GM23338 (cell line): Measurements from ENCODE around the gene NAALADL2. TPM values are rescaled to one million over a fixed set of nuclear protein-coding genes. Genes with fewer than 3 reads are reported as not detected.

Source experiments
- ATAC-seq: fragments of 200-7000 bp; cut with Tn5 transposase; 3 replicates; pipeline ENCODE4 v1.9.1; 2020
- DNase-seq: peaks from one replicate; pipeline ENCODE4 v3.0.0-alpha.2; 2015; ENCODE audit warnings: low spot score
- H2AFZ ChIP-seq: fragments of 200-600 bp; sonication (generic); 2 replicates; pipeline ENCODE4 v1.8.0; 2016; ENCODE audit warnings: antibody characterized with exemption, mild to moderate bottlenecking, moderate library complexity
- H3F3A ChIP-seq: fragments of 200-600 bp; sonication (generic); replicated peaks from 2 replicates; pipeline ENCODE4 v1.8.0; 2017; ENCODE audit warnings: antibody characterized with exemption, mixed run types, low read depth
- H3K27ac ChIP-seq: fragments of 200-600 bp; sonication (generic); 2 replicates; pipeline ENCODE4 v1.6.1; 2016; ENCODE audit warnings: low read depth
- H3K27me3 ChIP-seq: fragments of 200-600 bp; sonication (generic); 2 replicates; pipeline ENCODE4 v1.8.0; 2016; ENCODE audit warnings: mild to moderate bottlenecking, mixed run types, moderate library complexity; ENCODE audit not compliant: insufficient read depth
- H3K36me3 ChIP-seq: fragments of 200-600 bp; sonication (generic); 2 replicates; pipeline ENCODE4 v1.8.0; 2016; ENCODE audit warnings: mild to moderate bottlenecking; ENCODE audit not compliant: insufficient read depth
- H3K4me1 ChIP-seq: fragments of 200-600 bp; sonication (generic); 2 replicates; pipeline ENCODE4 v1.8.0; 2016; ENCODE audit warnings: mild to moderate bottlenecking, moderate library complexity; ENCODE audit not compliant: insufficient read depth
- H3K4me2 ChIP-seq: fragments of 200-600 bp; sonication (generic); 2 replicates; pipeline ENCODE4 v1.7.1; 2017; ENCODE audit warnings: mixed run types
- H3K4me3 ChIP-seq: fragments of 200-600 bp; sonication (generic); 2 replicates; pipeline ENCODE4 v1.6.1; 2016; ENCODE audit warnings: mixed run types
- H3K79me2 ChIP-seq: fragments of 200-600 bp; sonication (generic); replicated peaks from 2 replicates; pipeline ENCODE4 v1.8.0; 2017; ENCODE audit warnings: mild to moderate bottlenecking; ENCODE audit not compliant: insufficient read depth
- H3K9me2 ChIP-seq: fragments of 200-600 bp; sonication (generic); 2 replicates; pipeline ENCODE4 v1.8.0; 2017; ENCODE audit not compliant: insufficient read depth
- H4K20me1 ChIP-seq: fragments of 200-600 bp; sonication (generic); replicated peaks from 2 replicates; pipeline ENCODE4 v1.8.0; 2017; ENCODE audit warnings: mild to moderate bottlenecking; ENCODE audit not compliant: insufficient read depth
- H3K27ac Mint-ChIP-seq: 2 replicates; pipeline ENCODE4 v1.8.0; 2020; ENCODE audit warnings: inconsistent platforms, mild to moderate bottlenecking, moderate library complexity, mixed read lengths
- H3K27me3 Mint-ChIP-seq: 3 replicates; pipeline ENCODE4 v1.8.0; 2022; ENCODE audit warnings: low read depth, mild to moderate bottlenecking, moderate library complexity, mixed read lengths, inconsistent platforms; ENCODE audit not compliant: insufficient read depth, poor library complexity
- H3K36me3 Mint-ChIP-seq: 3 replicates; pipeline ENCODE4 v1.8.0; 2021; ENCODE audit warnings: low read depth, mild to moderate bottlenecking, inconsistent platforms, moderate library complexity, mixed read lengths
- H3K4me1 Mint-ChIP-seq: 3 replicates; pipeline ENCODE4 v1.8.0; 2020; ENCODE audit warnings: mild to moderate bottlenecking, inconsistent platforms, mixed read lengths
- H3K4me3 Mint-ChIP-seq: 3 replicates; pipeline ENCODE4 v1.8.0; 2021; ENCODE audit warnings: moderate library complexity, mild to moderate bottlenecking, inconsistent platforms, mixed read lengths
- H3K9me3 Mint-ChIP-seq: 3 replicates; pipeline ENCODE4 v1.8.0; 2020; ENCODE audit warnings: moderate library complexity, mild to moderate bottlenecking, inconsistent platforms, mixed read lengths
- CREB1 ChIP-seq: fragments of 250-450 bp; sonication (Bioruptor Pico); IDR thresholded peaks from 2 replicates; pipeline ENCODE4 v1.5.0; 2020; ENCODE audit warnings: low read depth, mild to moderate bottlenecking, moderate library complexity
- ETS1 ChIP-seq: IDR thresholded peaks from 2 replicates; pipeline ENCODE4 v1.6.1; 2016; ENCODE audit warnings: antibody characterized with exemption
- EZH2 ChIP-seq: fragments of 200-600 bp; sonication (generic); IDR thresholded peaks from one replicate; pipeline ENCODE4 v1.8.0; 2017; ENCODE audit warnings: antibody characterized with exemption, mild to moderate bottlenecking, low read depth; ENCODE audit not compliant: unreplicated experiment
- EZH2phosphoT487 ChIP-seq: fragments of 200-600 bp; sonication (generic); IDR thresholded peaks from one replicate; pipeline ENCODE4 v1.8.1; 2018; ENCODE audit warnings: antibody characterized with exemption; ENCODE audit not compliant: unreplicated experiment
- JUNB ChIP-seq: IDR thresholded peaks from one replicate; pipeline ENCODE4 v1.6.1; 2016; ENCODE audit warnings: antibody characterized with exemption; ENCODE audit not compliant: unreplicated experiment
- NANOG ChIP-seq: IDR thresholded peaks from 2 replicates; pipeline ENCODE4 v1.6.1; 2016; ENCODE audit warnings: antibody characterized with exemption, borderline replicate concordance
- POLR2AphosphoS5 ChIP-seq: IDR thresholded peaks from 2 replicates; pipeline ENCODE4 v1.6.1; 2016; ENCODE audit warnings: antibody characterized with exemption, low read depth
- REST ChIP-seq: IDR thresholded peaks from one replicate; pipeline ENCODE4 v1.6.1; 2018; ENCODE audit warnings: antibody characterized with exemption; ENCODE audit not compliant: unreplicated experiment
- STAT1 ChIP-seq: IDR thresholded peaks from one replicate; pipeline ENCODE4 v1.6.1; 2016; ENCODE audit warnings: antibody characterized with exemption; ENCODE audit not compliant: unreplicated experiment
- ZNF114 ChIP-seq: fragments of 250-450 bp; sonication (Bioruptor Pico); IDR thresholded peaks from 2 replicates; pipeline ENCODE4 v1.5.0; 2020; ENCODE audit warnings: mild to moderate bottlenecking, moderate library complexity
- ZNF331 ChIP-seq: fragments of 250-450 bp; sonication (Bioruptor Pico); IDR thresholded peaks from 2 replicates; pipeline ENCODE4 v1.5.0; 2020; ENCODE audit warnings: low read depth, mild to moderate bottlenecking, moderate library complexity
- ZNF462 ChIP-seq: fragments of 250-450 bp; sonication (Bioruptor Pico); IDR thresholded peaks from 2 replicates; pipeline ENCODE4 v1.5.0; 2020; ENCODE audit warnings: mild to moderate bottlenecking, moderate library complexity
- polyA plus RNA-seq: library from polyadenylated mRNA; unstranded; fragments of >200 nt; fragmentation: Nextera tagmentation; extraction: Ambion mirVana; gene quantifications from 2 replicates; pipeline ENCODE4 v1.2.1, GENCODE V29; 2016
- total RNA-seq: library from RNA; depleted of rRNA; stranded (reverse); fragments of >200 nt; shearing (Covaris generic); gene quantifications from 2 replicates; pipeline ENCODE4 v1.2.3, GENCODE V29; 2014
- TF ChIP-seq, protein P1 (sequence below), 2 experiments: fragments of 200-600 bp in 1 of 2; sonication (generic) in 1 of 2; conservative IDR thresholded peaks; 2 replicates each; pipeline versions ENCODE4 v1.5.1 to v1.6.1; 2016 to 2017; ENCODE audit warnings: antibody characterized with exemption in 2 of 2, low read depth in 2 of 2, mild to moderate bottlenecking in 2 of 2, moderate library complexity in 1 of 2

NAALADL2 gene
- total and polyA plus RNA-seq, 2 experiments from 2014 or later = 1.6 to 2.6 TPM

DNA sequence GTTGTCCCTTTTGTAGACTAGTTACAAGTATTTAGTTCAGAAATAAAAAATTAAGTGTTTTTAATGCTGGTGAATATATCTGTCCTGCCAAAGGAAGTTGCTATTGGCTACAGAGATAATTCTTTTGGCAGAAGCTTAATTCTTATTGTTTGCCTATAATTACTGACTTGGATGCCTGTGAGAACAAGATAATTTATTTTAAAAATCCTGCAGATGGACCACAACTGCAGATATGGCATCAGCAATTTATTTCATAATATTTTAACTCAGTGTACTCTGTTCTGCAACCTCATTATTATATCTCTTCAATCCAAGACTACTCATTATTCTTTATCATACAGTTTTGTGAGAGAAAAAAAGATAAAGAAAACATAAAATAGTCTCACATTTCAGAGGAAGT lies 789.8 kb downstream of the NAALADL2 start:
- no peaks in the 10 kb centered on the region for H3K4me1 ChIP-seq
- no peaks in the 10 kb centered on the region for H3F3A ChIP-seq
- DNase-seq = no peak
- no peaks in the 10 kb centered on the region for H3K36me3 ChIP-seq
- no peak for TF ChIP-seq ETS1
- TF ChIP-seq EZH2 = no peak
- no peak for TF ChIP-seq ZNF114 (CRISPR knock-in tag)
- no peak for TF ChIP-seq ZNF462 (CRISPR knock-in tag)
- TF ChIP-seq REST = no peak
- TF ChIP-seq EZH2phosphoT487 = no peak
- no peak for TF ChIP-seq ZNF331 (CRISPR knock-in tag)
- TF ChIP-seq NANOG = no peak
- no peak for TF ChIP-seq POLR2AphosphoS5
- TF ChIP-seq JUNB = no peak
- no peak for TF ChIP-seq STAT1
- TF ChIP-seq CREB1 (CRISPR knock-in tag) = no peak
- TF ChIP-seq, protein P1, sequence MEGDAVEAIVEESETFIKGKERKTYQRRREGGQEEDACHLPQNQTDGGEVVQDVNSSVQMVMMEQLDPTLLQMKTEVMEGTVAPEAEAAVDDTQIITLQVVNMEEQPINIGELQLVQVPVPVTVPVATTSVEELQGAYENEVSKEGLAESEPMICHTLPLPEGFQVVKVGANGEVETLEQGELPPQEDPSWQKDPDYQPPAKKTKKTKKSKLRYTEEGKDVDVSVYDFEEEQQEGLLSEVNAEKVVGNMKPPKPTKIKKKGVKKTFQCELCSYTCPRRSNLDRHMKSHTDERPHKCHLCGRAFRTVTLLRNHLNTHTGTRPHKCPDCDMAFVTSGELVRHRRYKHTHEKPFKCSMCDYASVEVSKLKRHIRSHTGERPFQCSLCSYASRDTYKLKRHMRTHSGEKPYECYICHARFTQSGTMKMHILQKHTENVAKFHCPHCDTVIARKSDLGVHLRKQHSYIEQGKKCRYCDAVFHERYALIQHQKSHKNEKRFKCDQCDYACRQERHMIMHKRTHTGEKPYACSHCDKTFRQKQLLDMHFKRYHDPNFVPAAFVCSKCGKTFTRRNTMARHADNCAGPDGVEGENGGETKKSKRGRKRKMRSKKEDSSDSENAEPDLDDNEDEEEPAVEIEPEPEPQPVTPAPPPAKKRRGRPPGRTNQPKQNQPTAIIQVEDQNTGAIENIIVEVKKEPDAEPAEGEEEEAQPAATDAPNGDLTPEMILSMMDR (conservative IDR thresholded peaks at IDR 0.05; ENCODE audit: low read depth in 2 of 2) = no peak
- no peaks in the 10 kb centered on the region for H3K79me2 ChIP-seq
- no peak overlapping the region for H2AFZ ChIP-seq
- no peaks in the 10 kb centered on the region for H3K27me3 Mint-ChIP-seq
- H3K27me3 ChIP-seq = no peaks in the 10 kb centered on the region
- no peak overlapping the region for H3K4me3 ChIP-seq
- H3K4me1 Mint-ChIP-seq = no peaks in the 10 kb centered on the region
- H3K9me2 ChIP-seq = no peaks in the 10 kb centered on the region; the same call in 1 of the 2 replicates
- no peaks in the 10 kb centered on the region for H4K20me1 ChIP-seq
- no peaks in the 10 kb centered on the region for H3K36me3 Mint-ChIP-seq
- H3K4me3 Mint-ChIP-seq = no peak overlapping the region
- no peak overlapping the region for H3K4me2 ChIP-seq
- no peak overlapping the region for H3K27ac ChIP-seq
- H3K9me3 Mint-ChIP-seq = no peaks in the 10 kb centered on the region
- no peak overlapping the region for H3K27ac Mint-ChIP-seq
- no peak for ATAC-seq
